ENCODE results near the gene FOXO1. TPM values are rescaled to one million over a fixed set of nuclear protein-coding genes. Genes with fewer than 3 reads are reported as not detected.

The FOXO1 gene
- polyA plus RNA-seq, 2 donors: 1.7 to 3.7 TPM

DNA sequence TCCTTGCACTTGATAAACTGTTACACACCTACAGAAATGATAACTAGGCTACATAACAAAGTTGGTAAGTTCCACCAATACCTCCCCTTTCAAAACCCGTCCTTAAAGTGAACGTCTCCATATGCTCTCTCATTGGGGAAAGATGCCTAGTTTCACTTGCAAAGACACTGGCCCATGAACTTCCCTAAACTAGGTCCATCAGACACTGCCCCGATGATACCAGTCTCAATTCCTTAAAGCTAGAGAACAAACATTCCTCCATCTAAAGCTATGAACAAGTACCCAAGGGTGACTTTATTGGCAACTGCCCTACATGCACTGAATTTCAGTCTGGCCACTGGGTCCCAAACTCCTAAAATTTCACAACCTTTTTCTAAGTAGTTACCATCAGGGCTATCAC, 39.9 kb downstream of the FOXO1 start:
- no peak overlapping the region for H3K4me3 ChIP-seq (ENCODE audit: low read depth in 1 of 2, low read length in 2 of 2)
- H3K27me3 ChIP-seq (ENCODE audit: control insufficient read depth in 1 of 2, insufficient read depth in 2 of 2, low read length in 2 of 2): no peaks in the 10 kb centered on the region
- H3K4me1 ChIP-seq (ENCODE audit: control insufficient read depth in 2 of 2, insufficient read depth in 2 of 2, low read length in 1 of 2): no peaks in the 10 kb centered on the region
- 71 to 73% methylated on average over 3 of the region's 3 CpGs for WGBS, 2 donors
- no peak overlapping the region for H3K27ac ChIP-seq (ENCODE audit: low read depth in 2 of 2, low read length in 1 of 2)
- H3K36me3 ChIP-seq (ENCODE audit: control insufficient read depth in 2 of 2, insufficient read depth in 2 of 2, low read length in 1 of 2): no peaks in the 10 kb centered on the region
- H3K9me3 ChIP-seq (ENCODE audit: control insufficient read depth in 2 of 2, insufficient read depth in 1 of 2, low read depth in 1 of 2, low read length in 1 of 2): no peaks in the 10 kb centered on the region

DNA sequence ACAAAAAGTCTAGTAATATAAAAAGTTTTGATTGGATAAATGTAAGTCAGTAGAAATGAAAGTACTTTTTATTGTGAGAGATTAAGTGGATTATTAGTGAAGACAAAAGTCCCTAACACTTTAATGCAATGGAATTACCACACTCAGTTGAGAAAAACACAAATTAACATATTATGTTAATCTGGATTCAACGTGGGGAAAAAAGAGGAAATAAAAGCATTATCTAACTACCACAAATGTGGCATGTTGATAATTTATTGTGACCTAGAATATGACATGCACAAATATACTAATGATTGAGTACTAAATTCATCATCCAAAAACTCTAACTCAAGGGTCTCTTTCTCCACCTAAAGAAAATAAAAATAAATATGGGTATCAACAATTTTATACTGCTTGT, 41.5 kb downstream of the FOXO1 start:
- H3K4me1 ChIP-seq (ENCODE audit: control insufficient read depth in 2 of 2, insufficient read depth in 2 of 2, low read length in 1 of 2): no peaks in the 10 kb centered on the region
- H3K4me3 ChIP-seq (ENCODE audit: low read depth in 1 of 2, low read length in 2 of 2): no peak overlapping the region
- H3K27me3 ChIP-seq (ENCODE audit: control insufficient read depth in 1 of 2, insufficient read depth in 2 of 2, low read length in 2 of 2): no peaks in the 10 kb centered on the region
- H3K36me3 ChIP-seq (ENCODE audit: control insufficient read depth in 2 of 2, insufficient read depth in 2 of 2, low read length in 1 of 2): no peaks in the 10 kb centered on the region
- WGBS, 2 donors: 17% methylated on average over 1 of the region's 1 CpG
- no peaks in the 10 kb centered on the region for H3K9me3 ChIP-seq (ENCODE audit: control insufficient read depth in 2 of 2, insufficient read depth in 1 of 2, low read depth in 1 of 2, low read length in 1 of 2)
- no peak overlapping the region for H3K27ac ChIP-seq (ENCODE audit: low read depth in 2 of 2, low read length in 1 of 2)

DNA sequence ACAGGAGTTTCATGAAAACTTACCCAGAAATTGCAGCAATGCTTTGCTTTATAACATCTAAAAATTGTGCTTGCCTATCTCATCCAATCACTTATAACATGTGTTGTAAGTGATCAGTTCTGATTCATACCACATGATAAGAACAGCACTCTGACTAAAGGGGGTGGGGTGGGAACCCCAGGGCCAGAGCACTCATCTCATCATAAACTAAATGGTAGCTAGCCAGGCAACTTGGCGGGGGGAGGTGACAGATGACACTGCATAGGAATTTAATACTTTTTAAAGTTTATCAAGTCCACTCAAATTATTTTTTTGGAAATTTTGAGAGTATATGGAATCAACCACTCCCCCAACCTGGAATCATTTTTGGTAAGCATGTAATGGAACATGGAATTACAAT, 42.1 kb downstream of the FOXO1 start:
- Histone ChIP-seq H3K27ac (ENCODE audit: low read depth in 2 of 2, low read length in 1 of 2) (no peak overlapping the region), H3K4me1 (ENCODE audit: control insufficient read depth in 2 of 2, insufficient read depth in 2 of 2, low read length in 1 of 2) (no peaks in the 10 kb centered on the region), H3K4me3 (ENCODE audit: low read depth in 1 of 2, low read length in 2 of 2) (no peak overlapping the region), H3K27me3 (ENCODE audit: control insufficient read depth in 1 of 2, insufficient read depth in 2 of 2, low read length in 2 of 2) (no peaks in the 10 kb centered on the region), H3K9me3 (ENCODE audit: control insufficient read depth in 2 of 2, insufficient read depth in 1 of 2, low read depth in 1 of 2, low read length in 1 of 2) (no peaks in the 10 kb centered on the region), H3K36me3 (ENCODE audit: control insufficient read depth in 2 of 2, insufficient read depth in 2 of 2, low read length in 1 of 2) (no peaks in the 10 kb centered on the region)
- 93 to 97% methylated on average over 1 of the region's 1 CpG for WGBS, 2 donors

DNA sequence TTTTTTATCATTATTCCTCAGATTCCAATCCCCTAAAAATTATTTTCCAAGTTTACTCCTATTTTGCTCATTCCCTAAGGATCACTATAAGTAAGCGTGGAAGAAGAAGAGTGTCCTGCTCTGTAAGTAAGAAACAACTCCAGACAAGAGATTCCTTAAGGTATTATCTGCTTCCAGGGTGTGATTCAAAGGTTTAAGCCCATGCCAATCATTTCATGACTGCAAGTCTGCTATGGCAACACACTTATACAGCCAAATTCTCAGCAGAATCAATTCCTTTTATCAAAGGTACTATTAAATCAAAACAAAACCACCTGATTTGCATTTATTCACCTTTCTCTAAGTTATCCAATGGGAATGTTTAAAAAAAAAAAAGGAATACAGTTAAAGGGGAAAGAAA, 43.7 kb downstream of the FOXO1 start:
- 80% methylated on average over 1 of the region's 1 CpG for WGBS, 2 donors
- H3K36me3 ChIP-seq (ENCODE audit: control insufficient read depth in 2 of 2, insufficient read depth in 2 of 2, low read length in 1 of 2): no peaks in the 10 kb centered on the region
- H3K27me3 ChIP-seq (ENCODE audit: control insufficient read depth in 1 of 2, insufficient read depth in 2 of 2, low read length in 2 of 2): no peaks in the 10 kb centered on the region
- H3K27ac ChIP-seq (ENCODE audit: low read depth in 2 of 2, low read length in 1 of 2): no peak overlapping the region
- H3K4me3 ChIP-seq (ENCODE audit: low read depth in 1 of 2, low read length in 2 of 2): no peak overlapping the region
- H3K4me1 ChIP-seq (ENCODE audit: control insufficient read depth in 2 of 2, insufficient read depth in 2 of 2, low read length in 1 of 2): no peaks in the 10 kb centered on the region
- no peaks in the 10 kb centered on the region for H3K9me3 ChIP-seq (ENCODE audit: control insufficient read depth in 2 of 2, insufficient read depth in 1 of 2, low read depth in 1 of 2, low read length in 1 of 2)

DNA sequence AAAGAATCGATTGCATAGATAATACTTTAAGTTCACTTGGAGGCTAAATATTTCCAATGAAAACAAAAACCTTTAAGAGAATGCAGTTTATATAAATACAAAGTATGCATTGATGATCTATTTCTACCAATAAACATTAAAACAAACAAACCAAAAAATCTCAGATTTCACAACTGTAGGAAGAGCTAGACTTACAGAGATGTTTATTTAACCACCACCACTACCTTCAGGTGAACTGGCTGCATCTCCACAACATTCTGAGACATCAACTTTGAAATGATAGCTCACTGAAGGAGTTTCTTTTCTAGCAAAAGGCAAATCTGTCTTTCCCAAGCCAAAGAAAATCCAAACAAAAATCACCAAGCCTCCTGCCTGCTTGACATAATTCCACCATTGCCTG, 44.2 kb downstream of the FOXO1 start:
- WGBS, 2 donors: 85% methylated on average over 1 of the region's 1 CpG
- Histone ChIP-seq H3K4me1 (ENCODE audit: control insufficient read depth in 2 of 2, insufficient read depth in 2 of 2, low read length in 1 of 2) (no peaks in the 10 kb centered on the region), H3K36me3 (ENCODE audit: control insufficient read depth in 2 of 2, insufficient read depth in 2 of 2, low read length in 1 of 2) (no peaks in the 10 kb centered on the region), H3K27me3 (ENCODE audit: control insufficient read depth in 1 of 2, insufficient read depth in 2 of 2, low read length in 2 of 2) (no peaks in the 10 kb centered on the region), H3K4me3 (ENCODE audit: low read depth in 1 of 2, low read length in 2 of 2) (no peak overlapping the region), H3K9me3 (ENCODE audit: control insufficient read depth in 2 of 2, insufficient read depth in 1 of 2, low read depth in 1 of 2, low read length in 1 of 2) (no peaks in the 10 kb centered on the region), H3K27ac (ENCODE audit: low read depth in 2 of 2, low read length in 1 of 2) (no peak overlapping the region)

DNA sequence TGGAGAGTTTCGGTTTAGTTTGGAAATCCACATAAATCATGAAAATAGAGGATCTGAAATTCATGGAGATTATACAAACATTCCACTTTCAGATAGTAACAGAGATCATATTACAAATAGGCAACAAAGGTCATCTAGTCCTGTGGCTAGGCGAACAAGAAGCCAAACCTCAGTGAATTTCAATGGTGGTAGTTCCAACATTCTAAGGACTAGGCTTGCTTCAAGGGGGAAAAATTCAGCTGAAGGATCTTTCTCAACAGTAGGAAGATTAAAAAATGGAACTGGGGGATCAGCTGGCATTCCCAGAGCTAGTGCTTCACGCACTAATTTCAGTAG, 47.0 kb downstream of the FOXO1 start:
- WGBS, 2 donors: 89 to 94% methylated on average over 3 of the region's 3 CpGs
- Histone ChIP-seq H3K4me3 (ENCODE audit: low read depth in 1 of 2, low read length in 2 of 2) (no peak overlapping the region), H3K36me3 (ENCODE audit: control insufficient read depth in 2 of 2, insufficient read depth in 2 of 2, low read length in 1 of 2) (no peaks in the 10 kb centered on the region), H3K4me1 (ENCODE audit: control insufficient read depth in 2 of 2, insufficient read depth in 2 of 2, low read length in 1 of 2) (peaks cover 0 to 2% of the 10 kb centered on the region in 2 donors), H3K27me3 (ENCODE audit: control insufficient read depth in 1 of 2, insufficient read depth in 2 of 2, low read length in 2 of 2) (no peaks in the 10 kb centered on the region), H3K9me3 (ENCODE audit: control insufficient read depth in 2 of 2, insufficient read depth in 1 of 2, low read depth in 1 of 2, low read length in 1 of 2) (no peaks in the 10 kb centered on the region), H3K27ac (ENCODE audit: low read depth in 2 of 2, low read length in 1 of 2) (no peak overlapping the region)

DNA sequence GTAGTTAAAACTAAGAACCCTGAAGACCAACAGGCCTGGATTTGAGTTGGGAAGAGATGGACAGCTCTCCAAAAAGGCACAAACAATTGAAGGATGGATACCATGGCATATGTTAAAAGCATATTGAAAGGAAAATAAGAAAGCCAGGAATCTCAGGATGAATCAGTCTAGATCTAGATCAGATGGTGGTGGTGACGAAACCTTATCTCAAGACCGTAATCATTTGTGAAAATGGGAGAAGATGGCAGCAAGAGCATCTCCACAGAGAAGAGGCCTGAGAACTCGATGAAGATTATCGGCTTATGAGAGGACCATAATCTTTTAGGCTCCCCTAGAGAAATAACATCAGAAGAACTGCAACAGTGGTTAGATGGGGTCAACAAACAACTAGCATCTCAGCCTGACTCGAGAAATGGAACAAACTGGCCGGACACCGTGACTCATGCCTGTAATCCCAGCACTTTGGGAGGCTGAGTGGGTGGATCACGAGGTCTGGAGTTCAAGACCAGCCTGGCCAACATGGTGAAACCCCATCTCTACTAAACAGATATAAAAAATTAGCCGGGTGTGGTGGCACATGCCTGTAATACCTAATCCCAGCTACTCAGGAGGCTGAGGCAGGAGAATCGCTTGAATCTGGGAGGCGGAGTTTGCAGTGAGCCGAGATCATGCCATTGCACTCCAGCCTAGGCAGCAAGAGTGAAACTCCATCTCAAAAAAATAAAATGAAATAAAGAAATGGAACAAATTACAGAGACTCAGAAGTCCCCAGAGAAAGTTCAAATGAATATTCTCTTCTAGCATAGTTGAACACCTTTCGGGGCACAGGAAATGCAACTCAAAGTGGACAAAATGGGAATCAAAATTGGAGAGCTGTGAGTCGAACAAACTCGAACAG, 47.6 kb downstream of the FOXO1 start:
- H3K4me1 ChIP-seq (ENCODE audit: control insufficient read depth in 2 of 2, insufficient read depth in 2 of 2, low read length in 1 of 2): peaks cover 0 to 2% of the 10 kb centered on the region in 2 donors
- 90 to 91% methylated on average over 15 of the region's 15 CpGs for WGBS, 2 donors
- H3K36me3 ChIP-seq (ENCODE audit: control insufficient read depth in 2 of 2, insufficient read depth in 2 of 2, low read length in 1 of 2): no peaks in the 10 kb centered on the region
- no peak overlapping the region for H3K4me3 ChIP-seq (ENCODE audit: low read depth in 1 of 2, low read length in 2 of 2)
- no peaks in the 10 kb centered on the region for H3K9me3 ChIP-seq (ENCODE audit: control insufficient read depth in 2 of 2, insufficient read depth in 1 of 2, low read depth in 1 of 2, low read length in 1 of 2)
- no peak overlapping the region for H3K27ac ChIP-seq (ENCODE audit: low read depth in 2 of 2, low read length in 1 of 2)
- H3K27me3 ChIP-seq (ENCODE audit: control insufficient read depth in 1 of 2, insufficient read depth in 2 of 2, low read length in 2 of 2): no peaks in the 10 kb centered on the region

DNA sequence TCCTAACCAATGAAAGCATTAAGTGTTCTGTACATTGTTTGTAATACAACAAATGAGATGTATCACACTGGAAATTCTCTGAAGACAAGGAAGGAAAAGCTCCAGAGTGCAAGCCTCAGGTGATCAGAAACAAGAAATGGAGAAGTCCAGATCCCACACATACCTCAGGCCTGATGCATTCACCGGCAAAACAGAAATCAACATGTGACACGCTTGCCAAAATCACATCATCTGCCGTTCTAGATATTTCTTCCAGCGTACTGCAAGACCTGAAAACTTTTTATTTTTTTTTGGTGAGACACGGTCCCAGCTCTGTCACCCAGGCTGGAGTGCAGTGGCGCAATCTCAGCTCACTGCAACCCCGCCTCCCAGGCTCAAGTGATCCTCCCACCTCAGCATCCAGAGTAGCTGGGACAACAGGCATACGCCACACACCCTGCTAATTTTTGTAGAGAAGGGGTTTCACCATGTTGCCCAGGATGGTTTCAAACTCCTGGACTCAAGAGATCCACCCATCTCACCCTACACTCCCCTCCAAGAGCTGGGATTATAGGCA, 48.6 kb downstream of the FOXO1 start:
- Histone ChIP-seq H3K36me3 (ENCODE audit: control insufficient read depth in 2 of 2, insufficient read depth in 2 of 2, low read length in 1 of 2) (no peaks in the 10 kb centered on the region), H3K27me3 (ENCODE audit: control insufficient read depth in 1 of 2, insufficient read depth in 2 of 2, low read length in 2 of 2) (no peaks in the 10 kb centered on the region), H3K4me1 (ENCODE audit: control insufficient read depth in 2 of 2, insufficient read depth in 2 of 2, low read length in 1 of 2) (peaks cover 0 to 2% of the 10 kb centered on the region in 2 donors), H3K27ac (ENCODE audit: low read depth in 2 of 2, low read length in 1 of 2) (no peak overlapping the region), H3K4me3 (ENCODE audit: low read depth in 1 of 2, low read length in 2 of 2) (no peak overlapping the region), H3K9me3 (ENCODE audit: control insufficient read depth in 2 of 2, insufficient read depth in 1 of 2, low read depth in 1 of 2, low read length in 1 of 2) (no peaks in the 10 kb centered on the region)
- WGBS, 2 donors: 90 to 93% methylated on average over 8 of the region's 8 CpGs

DNA sequence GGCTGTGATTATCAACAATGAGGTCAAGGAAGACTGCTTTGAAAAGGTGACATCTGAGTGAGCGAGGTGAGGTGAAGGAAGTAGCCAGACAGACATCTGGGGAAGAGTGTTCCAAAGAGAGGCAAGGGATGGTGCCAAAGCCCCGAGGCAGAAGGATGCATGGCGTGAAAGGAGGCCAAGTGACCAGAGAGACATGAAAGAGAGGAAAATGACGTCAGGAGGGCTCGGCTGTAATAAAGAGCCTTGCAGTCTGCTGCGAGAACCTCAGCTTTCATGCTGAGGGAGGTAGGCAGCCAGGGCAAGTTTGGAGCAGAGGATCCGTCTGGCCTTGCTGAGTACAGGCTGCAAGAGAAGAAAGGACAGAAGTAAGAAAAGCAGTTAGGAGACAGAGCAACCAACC, 50.8 kb downstream of the FOXO1 start:
- Histone ChIP-seq H3K4me3 (ENCODE audit: low read depth in 1 of 2, low read length in 2 of 2) (no peak overlapping the region), H3K27ac (ENCODE audit: low read depth in 2 of 2, low read length in 1 of 2) (peak overlapping the region in 1 of 2 donors; percentile 22), H3K9me3 (ENCODE audit: control insufficient read depth in 2 of 2, insufficient read depth in 1 of 2, low read depth in 1 of 2, low read length in 1 of 2) (no peaks in the 10 kb centered on the region), H3K4me1 (ENCODE audit: control insufficient read depth in 2 of 2, insufficient read depth in 2 of 2, low read length in 1 of 2) (peaks cover 2% of the 10 kb centered on the region in 2 donors), H3K36me3 (ENCODE audit: control insufficient read depth in 2 of 2, insufficient read depth in 2 of 2, low read length in 1 of 2) (no peaks in the 10 kb centered on the region), H3K27me3 (ENCODE audit: control insufficient read depth in 1 of 2, insufficient read depth in 2 of 2, low read length in 2 of 2) (no peaks in the 10 kb centered on the region)
- WGBS, 2 donors: 52 to 65% methylated on average over 7 of the region's 7 CpGs

DNA sequence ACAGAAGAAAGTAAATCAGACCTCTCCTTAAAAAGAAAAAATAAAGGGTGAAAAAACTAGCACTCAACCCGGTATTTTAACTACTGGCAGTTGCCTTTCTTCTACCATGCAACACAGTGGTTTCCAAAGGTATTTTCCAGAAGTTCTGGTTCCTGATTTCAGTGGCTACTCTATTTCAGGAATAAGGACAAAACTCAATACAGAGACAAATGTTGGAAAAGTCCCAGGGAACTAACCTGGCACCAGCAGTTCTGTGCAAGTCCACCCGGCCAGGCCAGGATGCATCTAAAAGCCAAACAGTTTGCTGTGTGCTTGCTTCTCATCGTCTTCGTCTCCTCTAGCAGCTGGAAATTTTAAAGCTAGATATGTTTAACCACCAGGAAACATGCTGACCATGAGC, 52.5 kb downstream of the FOXO1 start:
- no peak overlapping the region for H3K4me3 ChIP-seq (ENCODE audit: low read depth in 1 of 2, low read length in 2 of 2)
- peak overlapping the region; percentile 40 to 49 for H3K27ac ChIP-seq (ENCODE audit: low read depth in 2 of 2, low read length in 1 of 2)
- H3K27me3 ChIP-seq (ENCODE audit: control insufficient read depth in 1 of 2, insufficient read depth in 2 of 2, low read length in 2 of 2): no peaks in the 10 kb centered on the region
- H3K4me1 ChIP-seq (ENCODE audit: control insufficient read depth in 2 of 2, insufficient read depth in 2 of 2, low read length in 1 of 2): peaks cover 2% of the 10 kb centered on the region in 2 donors
- WGBS, 2 donors: 54 to 61% methylated on average over 4 of the region's 4 CpGs
- H3K36me3 ChIP-seq (ENCODE audit: control insufficient read depth in 2 of 2, insufficient read depth in 2 of 2, low read length in 1 of 2): no peaks in the 10 kb centered on the region
- no peaks in the 10 kb centered on the region for H3K9me3 ChIP-seq (ENCODE audit: control insufficient read depth in 2 of 2, insufficient read depth in 1 of 2, low read depth in 1 of 2, low read length in 1 of 2)

All from esophagus (tissue), 2 donors.